ENCODE measurements around the gene ZC4H2.

The ZC4H2 gene

GRCh38 chrX:64977830-64978229, 1.6 kb upstream of the ZC4H2 start:
- no peak for TF ChIP-seq CTCF (IDR thresholded peaks at IDR 0.05; ENCODE audit: insufficient read depth, low read depth, low read length, missing control alignments)
- no peak overlapping the region for H3K4me3 ChIP-seq (ENCODE audit: low read length)

GRCh38 chrX:64977051-64977450, 801 bp upstream of the ZC4H2 start:
- peak; percentile 55 for DNase-seq (ENCODE audit: low read depth)

More at GRCh38 chrX:64977830-64978229, 1.6 kb upstream of the ZC4H2 start:
- peak; percentile 82 for DNase-seq (ENCODE audit: low read depth)

GRCh38 chrX:64976673-64977040, 407 bp upstream of the ZC4H2 start:
- TF ChIP-seq CTCF (IDR thresholded peaks at IDR 0.05; ENCODE audit: insufficient read depth, low read depth, low read length, missing control alignments): no peak
- H3K4me3 ChIP-seq (ENCODE audit: low read length): peak overlapping the region; percentile 58
- DNase-seq (ENCODE audit: low read depth): no peak

More at GRCh38 chrX:64977051-64977450, 801 bp upstream of the ZC4H2 start:
- H3K4me3 ChIP-seq (ENCODE audit: low read length): no peak overlapping the region
- TF ChIP-seq CTCF (IDR thresholded peaks at IDR 0.05; ENCODE audit: insufficient read depth, low read depth, low read length, missing control alignments): no peak

GRCh38 chrX:64975491-64975890, 759 bp downstream of the ZC4H2 start:
- DNase-seq (ENCODE audit: low read depth): peak; percentile 17
- H3K4me3 ChIP-seq (ENCODE audit: low read length): peak overlapping the region; percentile 58
- TF ChIP-seq CTCF (IDR thresholded peaks at IDR 0.05; ENCODE audit: insufficient read depth, low read depth, low read length, missing control alignments): no peak

GRCh38 chrX:64925480-64925879, 50.8 kb downstream of the ZC4H2 start:
- no peak for TF ChIP-seq CTCF (IDR thresholded peaks at IDR 0.05; ENCODE audit: insufficient read depth, low read depth, low read length, missing control alignments)
- H3K4me3 ChIP-seq (ENCODE audit: low read length): no peak overlapping the region
- DNase-seq (ENCODE audit: low read depth): no peak

GRCh38 chrX:64908121-64908520, 68.1 kb downstream of the ZC4H2 start:
- no peak for TF ChIP-seq CTCF (IDR thresholded peaks at IDR 0.05; ENCODE audit: insufficient read depth, low read depth, low read length, missing control alignments)
- H3K4me3 ChIP-seq (ENCODE audit: low read length): no peak overlapping the region
- no peak for DNase-seq (ENCODE audit: low read depth)

- no peak overlapping the region for H3K4me3 ChIP-seq (ENCODE audit: low read length)
- peak; percentile 18 for TF ChIP-seq CTCF (IDR thresholded peaks at IDR 0.05; ENCODE audit: insufficient read depth, low read depth, low read length, missing control alignments)
- peak; percentile 21 for DNase-seq (ENCODE audit: low read depth)
These were observed 81.7 kb downstream of the ZC4H2 start for GRCh38 chrX:64894454-64895038.
